HG02759 (cell line): ENCODE data around the gene SNX24.

Experiments
- ATAC-seq: cut with Tn5 transposase; IDR thresholded peaks from one replicate; pipeline ENCODE4 v1.9.1; 2021; ENCODE audit warnings: mild to moderate bottlenecking, moderate library complexity; ENCODE audit not compliant: unreplicated experiment

SNX24 gene

DNA sequence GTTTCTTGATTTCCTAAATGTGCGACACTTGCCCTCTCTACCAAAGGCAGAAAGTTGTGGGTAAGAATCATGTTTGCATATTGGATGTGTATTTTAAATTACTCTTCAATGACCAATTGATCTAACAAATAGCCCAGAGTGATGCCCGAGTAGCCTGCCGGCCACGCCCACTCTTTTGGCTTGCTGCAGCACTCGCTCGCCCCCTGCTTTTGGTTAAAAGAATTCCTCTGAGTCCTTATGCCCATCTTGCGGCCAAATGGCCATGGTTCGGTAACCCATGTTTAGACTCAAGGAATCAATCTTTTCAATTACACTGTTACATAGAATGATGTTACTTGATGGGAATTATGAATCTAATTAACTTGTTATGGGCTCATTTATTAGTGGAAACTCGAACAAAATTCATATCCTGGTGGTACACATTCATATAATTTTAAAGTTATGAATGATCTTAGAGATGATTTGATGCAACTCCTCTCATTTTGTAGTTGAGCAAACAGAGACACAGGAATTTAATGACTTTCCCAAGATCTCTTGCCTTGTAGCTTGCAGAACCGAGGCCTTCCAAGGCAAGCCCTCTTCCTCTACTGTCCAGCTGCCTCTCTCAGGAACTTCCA lies 154.6 kb downstream of the SNX24 start:
- ATAC-seq = peak; percentile 96

- no peak for ATAC-seq
Measured at GRCh38 chr5:123000731-123001130, 155.3 kb downstream of the SNX24 start.

DNA sequence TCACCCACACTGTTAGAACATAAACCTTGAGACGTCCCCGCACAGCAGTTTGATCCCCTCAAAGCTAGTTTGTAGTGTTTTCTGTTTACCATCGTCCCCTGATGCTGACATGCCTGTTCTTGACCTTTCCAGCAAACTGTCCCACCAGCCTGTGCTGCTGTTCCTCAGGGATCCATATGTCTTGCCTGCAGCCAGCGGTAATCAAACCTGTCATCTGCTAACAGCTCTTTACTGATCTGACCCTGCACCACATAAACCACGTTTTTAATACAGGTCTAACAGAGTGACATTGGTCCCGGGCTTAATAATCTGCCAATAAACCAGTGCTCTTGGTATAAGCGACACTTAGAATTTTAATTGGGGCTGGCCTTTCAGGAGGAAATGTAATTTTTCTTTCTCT lies 156.4 kb downstream of the SNX24 start:
- no peak for ATAC-seq

GRCh38 chr5:123007182-123007581 lies 161.8 kb downstream of the SNX24 start:
- ATAC-seq = no peak

DNA sequence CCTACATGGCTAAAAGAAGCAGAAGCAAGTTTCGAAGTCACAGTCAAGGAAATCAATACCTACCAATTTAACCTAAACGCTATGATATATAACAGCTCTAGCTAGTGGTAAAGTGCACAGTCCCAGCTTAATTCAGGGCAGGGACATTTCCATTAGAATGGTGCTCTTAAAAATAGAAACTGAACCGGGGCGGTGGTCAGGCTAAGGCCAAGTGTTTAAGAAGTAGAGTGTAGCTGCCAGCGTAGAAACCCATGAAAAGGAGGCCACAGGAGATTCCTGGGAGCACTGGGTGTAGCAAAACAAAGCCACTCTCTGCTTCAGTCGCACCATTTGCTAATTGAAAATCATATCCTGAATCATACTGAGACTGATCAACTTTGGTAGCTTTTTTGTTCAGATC lies 162.3 kb downstream of the SNX24 start:
- no peak for ATAC-seq

GRCh38 chr5:123012321-123012720 lies 166.9 kb downstream of the SNX24 start:
- ATAC-seq = no peak

- no peak for ATAC-seq
Measured at GRCh38 chr5:123014689-123015088, 169.3 kb downstream of the SNX24 start.

DNA sequence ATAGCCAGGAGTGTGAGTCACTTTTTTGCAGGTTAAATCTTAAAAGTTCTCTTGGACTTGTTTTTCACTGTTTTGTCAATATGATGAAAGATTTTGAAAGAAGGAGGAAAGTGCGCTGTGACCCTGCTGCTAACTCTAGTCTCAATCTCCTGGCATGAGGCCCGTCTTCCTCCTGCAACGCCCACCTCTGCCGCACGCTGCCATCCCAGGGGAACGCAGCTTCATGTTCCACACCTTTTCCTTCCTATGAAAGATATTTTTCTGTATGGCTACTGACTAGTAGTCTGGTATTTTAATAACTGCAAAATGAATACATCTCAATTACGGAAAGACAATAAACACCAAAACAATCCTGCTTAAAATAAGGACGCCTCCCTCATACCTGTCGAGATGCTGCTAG lies 182.8 kb downstream of the SNX24 start:
- no peak for ATAC-seq

DNA sequence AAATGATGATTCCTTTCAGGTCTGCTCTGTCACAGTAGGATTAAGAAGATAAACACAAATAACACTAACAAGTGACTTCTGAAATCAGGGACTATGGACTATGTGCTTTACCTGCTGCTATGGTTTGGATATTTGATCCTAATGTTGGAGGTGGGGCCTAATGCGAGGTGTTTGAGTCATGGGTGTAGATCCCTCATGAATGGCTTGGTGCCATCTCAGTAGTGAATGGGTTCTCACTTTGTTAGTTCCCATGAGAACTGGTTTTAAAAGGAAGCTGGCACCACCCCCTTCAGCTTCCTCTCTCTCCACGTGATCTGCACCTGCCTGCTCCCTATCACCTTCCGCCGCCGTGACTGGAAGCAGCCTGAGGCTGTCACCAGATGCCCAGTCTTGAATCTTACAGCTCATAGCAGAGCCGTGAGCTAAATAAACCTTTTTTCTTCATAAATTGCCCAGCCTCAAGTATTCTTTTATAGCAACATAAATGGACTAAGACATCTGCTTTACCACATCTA lies 187.8 kb downstream of the SNX24 start:
- no peak for ATAC-seq

- ATAC-seq = no peak
Measured at GRCh38 chr5:123035360-123035917, 190.0 kb downstream of the SNX24 start.

DNA sequence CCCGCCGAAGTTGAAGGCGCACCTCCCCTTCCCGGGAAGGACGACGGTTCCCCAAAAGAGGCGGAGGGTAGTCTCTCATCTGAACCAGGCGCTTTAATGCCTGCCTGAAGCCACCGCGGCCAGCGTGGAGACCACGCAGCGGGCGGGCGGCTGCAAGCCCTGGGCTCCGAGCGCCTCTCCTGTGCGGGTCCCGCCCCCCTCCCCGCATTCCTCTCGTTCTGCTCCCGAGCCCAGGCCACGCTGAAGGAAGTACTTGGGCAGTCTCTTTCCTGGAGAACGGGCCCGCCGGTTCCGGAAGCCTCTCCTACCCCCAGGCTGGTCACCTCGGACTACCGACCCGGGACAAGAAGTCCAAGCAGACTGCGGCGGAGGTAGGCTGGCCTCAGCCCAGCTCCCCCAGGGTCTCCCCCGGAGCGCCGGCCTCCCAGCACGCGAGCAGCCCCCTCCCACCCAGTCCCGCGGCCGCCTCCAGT lies 190.5 kb downstream of the SNX24 start:
- ATAC-seq = peak; percentile 20

DNA sequence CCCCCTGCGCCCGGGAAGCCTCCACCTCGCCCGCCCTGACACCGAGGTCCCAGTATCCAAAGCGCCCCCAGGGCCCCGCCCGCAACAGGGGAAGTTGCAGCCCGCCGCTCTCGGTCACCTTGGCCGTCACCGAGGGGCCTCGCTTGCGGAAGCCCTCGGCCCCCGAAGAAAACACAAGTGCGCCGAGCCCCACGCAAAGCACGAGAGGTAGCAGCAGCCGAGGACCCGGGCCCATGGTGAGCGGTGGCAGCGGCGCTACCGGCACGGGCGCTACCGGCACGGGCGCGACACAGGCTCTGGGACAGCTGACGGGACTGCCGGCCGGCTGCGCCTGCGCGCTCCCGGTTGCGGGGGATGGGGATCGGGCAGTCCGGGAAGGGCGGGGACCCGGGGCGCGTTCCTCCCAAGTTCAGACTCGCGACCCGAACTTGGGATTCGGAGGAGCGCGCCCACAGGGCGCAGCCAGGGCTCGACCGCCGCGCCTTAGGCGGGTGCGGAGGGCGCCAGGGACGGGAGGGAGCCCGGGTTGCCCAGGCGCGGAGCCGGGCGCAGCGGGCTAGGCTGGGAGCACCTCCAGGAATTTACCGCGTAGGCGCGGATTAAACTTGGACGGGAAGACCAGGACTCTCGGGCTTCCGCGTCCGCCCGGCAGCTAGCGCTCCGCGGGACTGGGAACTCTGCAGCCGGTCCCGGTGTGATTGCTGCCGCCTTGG lies 191.1 kb downstream of the SNX24 start, which contains the start of gene PPIC:
Gene PPIC, minus strand, starts transcription at position 335 of the 713 bp plus-strand sequence. Its CDS starts 100 bp downstream, at position 235.
- ATAC-seq = peak; percentile 69

DNA sequence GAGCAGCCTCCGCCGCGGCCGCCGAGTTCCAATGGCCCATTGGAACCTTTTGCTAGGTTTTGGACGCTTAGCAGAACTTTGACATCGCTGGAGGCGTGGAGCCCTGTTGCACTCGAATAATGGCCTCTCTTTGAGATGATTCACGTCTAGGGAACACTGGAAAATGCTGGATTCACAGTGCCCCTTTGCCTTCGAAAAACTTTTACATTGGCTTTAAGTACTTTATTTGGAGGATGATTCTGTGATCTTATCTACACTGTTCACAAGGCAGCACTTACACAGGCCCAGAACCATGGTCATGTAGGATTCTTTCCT lies 191.6 kb downstream of the SNX24 start:
- no peak for ATAC-seq

DNA sequence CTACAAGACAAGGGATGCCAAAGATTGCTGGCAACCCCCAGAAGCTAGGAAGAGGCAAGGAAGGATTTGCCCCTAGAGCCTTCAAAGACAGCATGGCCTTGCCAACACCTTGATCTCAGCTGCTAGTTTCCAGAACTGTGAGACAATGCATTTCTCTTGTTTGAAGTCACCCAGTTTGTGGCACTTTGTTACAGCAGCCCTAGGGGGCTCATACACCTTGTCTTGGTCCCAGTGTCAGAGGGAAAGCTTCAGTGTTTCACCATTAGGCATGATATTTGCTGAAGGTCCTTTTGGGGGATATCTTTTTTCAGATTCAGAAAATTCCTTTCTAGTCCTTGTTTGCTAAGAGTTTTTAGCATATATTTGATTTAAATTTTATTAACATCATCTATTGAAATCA lies 194.3 kb downstream of the SNX24 start:
- ATAC-seq = no peak

- no peak for ATAC-seq
Measured at GRCh38 chr5:123044926-123045617, 199.7 kb downstream of the SNX24 start.

DNA sequence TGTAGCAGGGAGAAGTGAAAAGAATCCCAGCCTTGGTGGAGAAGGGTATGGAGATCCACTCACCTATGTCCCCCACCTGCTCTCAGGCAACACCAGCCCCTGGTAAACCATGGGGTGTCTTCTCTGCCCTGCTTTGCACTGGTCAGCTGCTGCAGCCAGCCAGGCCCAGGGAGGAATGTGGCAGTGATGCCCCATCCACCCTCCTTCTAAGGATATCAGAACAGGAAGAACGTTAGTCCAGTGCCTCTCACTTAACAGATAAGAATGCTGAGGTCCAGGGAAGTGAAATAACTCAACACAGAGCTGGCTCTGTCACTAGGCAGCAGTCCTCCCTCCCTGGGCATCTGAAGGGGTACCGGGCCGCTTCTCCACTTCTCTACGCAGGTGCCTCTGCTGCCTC lies 200.8 kb downstream of the SNX24 start:
- ATAC-seq = no peak

- no peak for ATAC-seq
Measured at GRCh38 chr5:123047706-123048105, 202.3 kb downstream of the SNX24 start.

DNA sequence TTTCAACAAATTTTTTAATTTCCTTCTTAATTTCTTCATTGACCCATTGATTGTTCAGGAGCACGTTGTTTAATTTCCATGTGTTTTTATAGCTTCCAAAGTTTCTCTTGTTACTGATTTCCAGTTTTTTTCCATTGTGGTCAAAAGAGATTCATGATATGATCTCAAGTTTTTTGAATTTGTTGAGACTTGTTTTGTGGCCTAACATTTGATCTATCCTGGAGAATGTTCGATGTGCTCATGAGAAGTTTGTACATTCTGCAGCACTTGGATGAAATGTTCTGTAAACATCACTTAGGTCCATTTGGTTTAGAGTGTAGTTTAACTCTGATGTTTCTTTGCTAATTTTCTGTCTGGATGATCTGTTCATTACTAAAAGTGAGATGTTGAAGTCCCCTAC lies 205.8 kb downstream of the SNX24 start:
- no peak for ATAC-seq
